Measurements from ENCODE around the gene FNIP1. TPM values are rescaled to one million over a fixed set of nuclear protein-coding genes. Genes with fewer than 3 reads are reported as not detected.
"Not testable (repeated sequence)": the region's sequence is repeated elsewhere in the genome, so short reads cannot be mapped to it uniquely, and the experiment has no call there.

The FNIP1 gene
- total and polyA plus RNA-seq, 2 experiments from 2014 or later, result 8.2 to 27.9 TPM

GRCh38 chr5:131679911-131680310 is 116.9 kb downstream of the FNIP1 start:
- H3K27ac Mint-ChIP-seq, result no peak overlapping the region
- H3K36me3 ChIP-seq (ENCODE audit: insufficient read depth), result no peaks in the 10 kb centered on the region
- no peak overlapping the region for H3K4me3 Mint-ChIP-seq
- no peak overlapping the region for H3K4me3 ChIP-seq
- H3F3A ChIP-seq (replicated peaks; ENCODE audit: low read depth), result no peaks in the 10 kb centered on the region
- no peak overlapping the region for H3K4me2 ChIP-seq
- no peaks in the 10 kb centered on the region for H3K9me3 Mint-ChIP-seq
- no peaks in the 10 kb centered on the region for H3K4me1 Mint-ChIP-seq
- ATAC-seq, result no peak
- H3K9me2 ChIP-seq (ENCODE audit: insufficient read depth), result no peaks in the 10 kb centered on the region
- H4K20me1 ChIP-seq (replicated peaks; ENCODE audit: insufficient read depth), result peaks cover 5% of the 10 kb centered on the region
- no peak overlapping the region for H3K27ac ChIP-seq (ENCODE audit: low read depth)
- no peaks in the 10 kb centered on the region for H3K27me3 ChIP-seq (ENCODE audit: insufficient read depth)
- no peak overlapping the region for H2AFZ ChIP-seq
- no peaks in the 10 kb centered on the region for H3K27me3 Mint-ChIP-seq (ENCODE audit: insufficient read depth, low read depth, poor library complexity)
- TF ChIP-seq CTCF (conservative IDR thresholded peaks at IDR 0.05; ENCODE audit: low read depth in 2 of 2) (no peak), CREB1 (CRISPR knock-in tag; IDR thresholded peaks at IDR 0.05; ENCODE audit: low read depth) (no peak), ZNF331 (CRISPR knock-in tag; IDR thresholded peaks at IDR 0.05; ENCODE audit: low read depth) (no peak), EZH2 (IDR thresholded peaks at IDR 0.05; ENCODE audit: low read depth, unreplicated experiment) (no peak), NANOG (IDR thresholded peaks at IDR 0.05; ENCODE audit: borderline replicate concordance) (no peak), ZNF462 (CRISPR knock-in tag; IDR thresholded peaks at IDR 0.05) (no peak), ZNF114 (CRISPR knock-in tag; IDR thresholded peaks at IDR 0.05) (no peak), POLR2AphosphoS5 (IDR thresholded peaks at IDR 0.05; ENCODE audit: low read depth) (no peak)
- TF ChIP-seq, protein P1, sequence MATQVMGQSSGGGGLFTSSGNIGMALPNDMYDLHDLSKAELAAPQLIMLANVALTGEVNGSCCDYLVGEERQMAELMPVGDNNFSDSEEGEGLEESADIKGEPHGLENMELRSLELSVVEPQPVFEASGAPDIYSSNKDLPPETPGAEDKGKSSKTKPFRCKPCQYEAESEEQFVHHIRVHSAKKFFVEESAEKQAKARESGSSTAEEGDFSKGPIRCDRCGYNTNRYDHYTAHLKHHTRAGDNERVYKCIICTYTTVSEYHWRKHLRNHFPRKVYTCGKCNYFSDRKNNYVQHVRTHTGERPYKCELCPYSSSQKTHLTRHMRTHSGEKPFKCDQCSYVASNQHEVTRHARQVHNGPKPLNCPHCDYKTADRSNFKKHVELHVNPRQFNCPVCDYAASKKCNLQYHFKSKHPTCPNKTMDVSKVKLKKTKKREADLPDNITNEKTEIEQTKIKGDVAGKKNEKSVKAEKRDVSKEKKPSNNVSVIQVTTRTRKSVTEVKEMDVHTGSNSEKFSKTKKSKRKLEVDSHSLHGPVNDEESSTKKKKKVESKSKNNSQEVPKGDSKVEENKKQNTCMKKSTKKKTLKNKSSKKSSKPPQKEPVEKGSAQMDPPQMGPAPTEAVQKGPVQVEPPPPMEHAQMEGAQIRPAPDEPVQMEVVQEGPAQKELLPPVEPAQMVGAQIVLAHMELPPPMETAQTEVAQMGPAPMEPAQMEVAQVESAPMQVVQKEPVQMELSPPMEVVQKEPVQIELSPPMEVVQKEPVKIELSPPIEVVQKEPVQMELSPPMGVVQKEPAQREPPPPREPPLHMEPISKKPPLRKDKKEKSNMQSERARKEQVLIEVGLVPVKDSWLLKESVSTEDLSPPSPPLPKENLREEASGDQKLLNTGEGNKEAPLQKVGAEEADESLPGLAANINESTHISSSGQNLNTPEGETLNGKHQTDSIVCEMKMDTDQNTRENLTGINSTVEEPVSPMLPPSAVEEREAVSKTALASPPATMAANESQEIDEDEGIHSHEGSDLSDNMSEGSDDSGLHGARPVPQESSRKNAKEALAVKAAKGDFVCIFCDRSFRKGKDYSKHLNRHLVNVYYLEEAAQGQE (IDR thresholded peaks at IDR 0.05; ENCODE audit: unreplicated experiment), result no peak
- TF ChIP-seq, protein P2, sequence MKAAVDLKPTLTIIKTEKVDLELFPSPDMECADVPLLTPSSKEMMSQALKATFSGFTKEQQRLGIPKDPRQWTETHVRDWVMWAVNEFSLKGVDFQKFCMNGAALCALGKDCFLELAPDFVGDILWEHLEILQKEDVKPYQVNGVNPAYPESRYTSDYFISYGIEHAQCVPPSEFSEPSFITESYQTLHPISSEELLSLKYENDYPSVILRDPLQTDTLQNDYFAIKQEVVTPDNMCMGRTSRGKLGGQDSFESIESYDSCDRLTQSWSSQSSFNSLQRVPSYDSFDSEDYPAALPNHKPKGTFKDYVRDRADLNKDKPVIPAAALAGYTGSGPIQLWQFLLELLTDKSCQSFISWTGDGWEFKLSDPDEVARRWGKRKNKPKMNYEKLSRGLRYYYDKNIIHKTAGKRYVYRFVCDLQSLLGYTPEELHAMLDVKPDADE (IDR thresholded peaks at IDR 0.05), result no peak
- H3K4me1 ChIP-seq (ENCODE audit: insufficient read depth), result no peaks in the 10 kb centered on the region
- DNase-seq (ENCODE audit: low spot score), result no peak
- H3K79me2 ChIP-seq (replicated peaks; ENCODE audit: insufficient read depth), result no peaks in the 10 kb centered on the region
- peaks cover 12% of the 10 kb centered on the region for H3K36me3 Mint-ChIP-seq (ENCODE audit: low read depth)

DNA sequence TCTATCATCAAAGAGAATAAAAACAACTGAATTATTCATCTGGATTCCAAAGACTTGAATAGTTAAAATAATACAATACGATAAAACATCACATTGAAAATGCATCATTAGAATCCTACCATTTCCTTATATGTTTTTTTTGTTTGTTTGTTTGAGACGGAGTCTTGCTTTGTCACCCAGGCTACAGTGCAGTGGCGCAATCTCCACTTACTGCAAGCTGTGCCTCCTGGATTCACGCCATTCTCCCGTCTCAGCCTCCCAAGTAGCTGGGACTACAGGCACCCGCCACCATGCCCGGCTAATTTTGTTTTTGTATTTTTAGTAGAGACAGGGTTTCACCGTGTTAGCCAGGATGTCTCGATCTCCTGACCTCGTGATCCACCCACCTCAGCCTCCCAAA is 118.5 kb downstream of the FNIP1 start:
- not testable (repeated sequence) for H3K27ac ChIP-seq (ENCODE audit: low read depth); H3K4me3 Mint-ChIP-seq; H3K4me3 ChIP-seq; H3K27me3 Mint-ChIP-seq (ENCODE audit: insufficient read depth, low read depth, poor library complexity); H3K9me3 Mint-ChIP-seq; H3K9me2 ChIP-seq (ENCODE audit: insufficient read depth); H3K27me3 ChIP-seq (ENCODE audit: insufficient read depth); DNase-seq (ENCODE audit: low spot score); ATAC-seq; H3K4me1 ChIP-seq (ENCODE audit: insufficient read depth); H3F3A ChIP-seq (replicated peaks; ENCODE audit: low read depth); H3K27ac Mint-ChIP-seq; H3K4me2 ChIP-seq; H3K4me1 Mint-ChIP-seq; H4K20me1 ChIP-seq (replicated peaks; ENCODE audit: insufficient read depth); H3K36me3 ChIP-seq (ENCODE audit: insufficient read depth); H2AFZ ChIP-seq; H3K79me2 ChIP-seq (replicated peaks; ENCODE audit: insufficient read depth)
- peaks cover 13% of the 10 kb centered on the region for H3K36me3 Mint-ChIP-seq (ENCODE audit: low read depth)

Data from GM23338 (cell line).